Parathyroid adenoma (tissue), 2 donors: ENCODE data around the gene ENAH.

Experiments
- H2AFZ ChIP-seq: fragments of 300-600 bp; sonication (generic); one replicate; pipeline ENCODE4 v1.7.0; 2017; ENCODE audit warnings: antibody characterized with exemption, mild to moderate bottlenecking
- H3K27ac ChIP-seq: fragments of 300-600 bp; sonication (generic); one replicate; pipeline ENCODE4 v1.7.0; 2017
- H3K27me3 ChIP-seq: fragments of 300-600 bp; sonication (generic); one replicate; pipeline ENCODE4 v1.7.0; 2017; ENCODE audit warnings: low read length; ENCODE audit not compliant: control insufficient read depth, insufficient read depth
- H3K36me3 ChIP-seq: fragments of 300-600 bp; sonication (generic); one replicate; pipeline ENCODE4 v1.7.0; 2017; ENCODE audit warnings: low read length; ENCODE audit not compliant: control insufficient read depth, insufficient read depth
- H3K4me1 ChIP-seq: fragments of 300-600 bp; sonication (generic); one replicate; pipeline ENCODE4 v1.7.0; 2017; ENCODE audit warnings: control low read depth
- H3K4me2 ChIP-seq: fragments of 300-600 bp; sonication (generic); one replicate; pipeline ENCODE4 v1.7.0; 2017; ENCODE audit warnings: low read length
- H3K4me3 ChIP-seq: fragments of 300-600 bp; sonication (generic); one replicate; pipeline ENCODE4 v1.7.0; 2017; ENCODE audit warnings: low read depth, low read length
- H3K79me2 ChIP-seq: fragments of 300-600 bp; sonication (generic); one replicate; pipeline ENCODE4 v1.7.0; 2017; ENCODE audit warnings: control low read depth
- H3K9ac ChIP-seq: fragments of 300-600 bp; sonication (generic); one replicate; pipeline ENCODE4 v1.7.0; 2017; ENCODE audit warnings: mild to moderate bottlenecking
- H3K9me3 ChIP-seq: fragments of 300-600 bp; sonication (generic); one replicate; pipeline ENCODE4 v1.7.0; 2017; ENCODE audit warnings: low read length; ENCODE audit not compliant: control insufficient read depth
- TF ChIP-seq, protein P1 (sequence below): fragments of 300-600 bp; sonication (generic); IDR thresholded peaks from one replicate; pipeline ENCODE4 v1.7.0; 2017; ENCODE audit warnings: antibody characterized with exemption, mild to moderate bottlenecking
- donor health status: primary hyperparathyroidism.

Gene ENAH

DNA sequence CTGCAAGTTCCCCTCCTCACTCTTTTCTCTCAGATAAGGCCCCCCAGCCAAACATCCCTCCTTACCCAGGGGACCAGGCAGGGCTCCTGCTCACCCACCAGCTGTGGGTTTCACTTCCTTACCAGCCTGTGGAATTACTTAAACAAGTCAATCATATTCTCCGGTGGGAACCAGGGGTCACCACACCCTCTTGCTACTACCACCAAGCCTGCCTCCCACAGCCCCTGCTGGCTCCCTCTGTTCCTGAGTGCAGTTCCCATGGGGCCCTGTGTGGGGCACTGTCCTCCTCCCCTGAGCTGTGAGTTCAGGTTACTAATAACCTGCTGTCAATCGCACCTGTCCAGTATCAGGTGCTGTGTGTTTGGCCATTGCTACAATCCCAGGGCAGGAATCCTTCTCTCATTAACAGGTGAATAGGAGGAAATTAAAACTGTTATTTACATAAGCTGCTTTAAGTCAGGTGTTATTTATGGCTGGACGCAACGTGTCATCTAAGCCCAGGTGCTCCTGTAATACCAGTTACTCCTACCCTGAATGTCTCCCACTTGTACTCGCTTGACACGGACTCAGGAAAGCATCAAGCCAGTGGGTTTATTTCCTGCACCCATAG is 172.0 kb downstream of the ENAH start:
- Histone ChIP-seq H3K9ac (no peak overlapping the region), H3K79me2 (no peaks in the 10 kb centered on the region), H3K27ac (no peak overlapping the region), H2AFZ (no peak overlapping the region), H3K4me1 (no peaks in the 10 kb centered on the region), H3K4me3 (no peak overlapping the region), H3K9me3 (no peaks in the 10 kb centered on the region), H3K27me3 (no peaks in the 10 kb centered on the region), H3K4me2 (no peak overlapping the region), H3K36me3 (no peaks in the 10 kb centered on the region)
- TF ChIP-seq, protein P1, sequence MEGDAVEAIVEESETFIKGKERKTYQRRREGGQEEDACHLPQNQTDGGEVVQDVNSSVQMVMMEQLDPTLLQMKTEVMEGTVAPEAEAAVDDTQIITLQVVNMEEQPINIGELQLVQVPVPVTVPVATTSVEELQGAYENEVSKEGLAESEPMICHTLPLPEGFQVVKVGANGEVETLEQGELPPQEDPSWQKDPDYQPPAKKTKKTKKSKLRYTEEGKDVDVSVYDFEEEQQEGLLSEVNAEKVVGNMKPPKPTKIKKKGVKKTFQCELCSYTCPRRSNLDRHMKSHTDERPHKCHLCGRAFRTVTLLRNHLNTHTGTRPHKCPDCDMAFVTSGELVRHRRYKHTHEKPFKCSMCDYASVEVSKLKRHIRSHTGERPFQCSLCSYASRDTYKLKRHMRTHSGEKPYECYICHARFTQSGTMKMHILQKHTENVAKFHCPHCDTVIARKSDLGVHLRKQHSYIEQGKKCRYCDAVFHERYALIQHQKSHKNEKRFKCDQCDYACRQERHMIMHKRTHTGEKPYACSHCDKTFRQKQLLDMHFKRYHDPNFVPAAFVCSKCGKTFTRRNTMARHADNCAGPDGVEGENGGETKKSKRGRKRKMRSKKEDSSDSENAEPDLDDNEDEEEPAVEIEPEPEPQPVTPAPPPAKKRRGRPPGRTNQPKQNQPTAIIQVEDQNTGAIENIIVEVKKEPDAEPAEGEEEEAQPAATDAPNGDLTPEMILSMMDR: no peak

DNA sequence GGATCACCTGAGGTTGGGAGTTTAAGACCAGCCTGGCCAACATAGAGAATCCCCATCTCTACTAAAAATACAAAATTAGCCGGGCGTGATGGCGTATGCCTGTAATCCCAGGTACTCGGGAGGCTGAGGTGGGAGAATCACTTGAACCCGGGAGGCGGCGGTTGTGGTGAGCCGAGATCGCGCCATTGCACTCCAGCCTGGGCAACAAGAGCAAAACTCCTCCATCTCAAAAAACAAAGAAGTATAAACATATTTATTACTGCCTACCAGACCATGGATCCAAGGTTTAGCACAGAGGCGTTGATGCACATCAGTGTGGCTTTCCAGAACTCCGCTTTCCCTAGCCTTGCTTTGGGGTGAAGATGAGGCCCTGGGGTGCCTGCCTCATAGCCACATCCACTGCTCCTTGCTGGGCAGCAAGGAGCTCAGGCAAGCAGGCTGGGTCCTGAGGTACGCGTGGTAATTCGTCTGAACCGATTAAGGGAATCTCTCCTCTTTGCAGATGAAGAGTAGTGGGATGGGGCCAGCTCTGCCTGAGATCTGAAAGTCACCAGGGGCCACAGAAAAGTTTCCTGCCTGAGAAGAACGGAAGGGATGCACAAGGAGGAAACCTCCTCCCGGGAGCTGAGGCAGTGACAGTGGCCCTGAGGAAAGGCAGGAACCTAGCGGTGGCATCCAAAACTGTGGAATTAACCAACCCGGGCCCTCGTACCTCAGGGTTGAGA is 172.8 kb downstream of the ENAH start:
- Histone ChIP-seq H3K9ac (no peak overlapping the region), H2AFZ (no peak overlapping the region), H3K4me3 (no peak overlapping the region), H3K4me2 (no peak overlapping the region), H3K27ac (no peak overlapping the region), H3K9me3 (no peaks in the 10 kb centered on the region), H3K27me3 (no peaks in the 10 kb centered on the region), H3K79me2 (no peaks in the 10 kb centered on the region), H3K4me1 (no peaks in the 10 kb centered on the region), H3K36me3 (no peaks in the 10 kb centered on the region)
- TF ChIP-seq, protein P1: no peak

DNA sequence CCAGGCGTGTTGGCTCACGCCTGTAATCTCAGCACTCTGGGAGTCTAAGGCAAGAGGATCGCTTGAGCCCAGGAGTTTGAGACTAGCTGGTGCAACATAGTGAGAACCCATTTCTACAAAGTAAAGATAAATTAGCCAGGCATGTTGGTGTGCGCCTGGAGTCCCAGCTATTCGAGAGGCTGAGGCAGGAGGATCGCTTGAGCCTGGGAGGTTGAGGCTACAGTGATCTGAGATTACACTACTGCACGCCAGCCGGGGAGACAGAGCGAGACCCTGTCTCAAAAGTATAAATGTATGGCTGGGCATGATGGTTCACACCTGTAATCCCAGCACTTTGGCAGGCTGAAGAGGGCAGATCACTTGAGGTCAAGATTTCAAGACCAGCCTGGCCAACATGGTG is 173.6 kb downstream of the ENAH start:
- Histone ChIP-seq H2AFZ (no peak overlapping the region), H3K4me2 (no peak overlapping the region), H3K27me3 (no peaks in the 10 kb centered on the region), H3K4me1 (no peaks in the 10 kb centered on the region), H3K79me2 (no peaks in the 10 kb centered on the region), H3K4me3 (no peak overlapping the region), H3K36me3 (no peaks in the 10 kb centered on the region), H3K27ac (no peak overlapping the region), H3K9ac (no peak overlapping the region), H3K9me3 (no peaks in the 10 kb centered on the region)
- TF ChIP-seq, protein P1: no peak

DNA sequence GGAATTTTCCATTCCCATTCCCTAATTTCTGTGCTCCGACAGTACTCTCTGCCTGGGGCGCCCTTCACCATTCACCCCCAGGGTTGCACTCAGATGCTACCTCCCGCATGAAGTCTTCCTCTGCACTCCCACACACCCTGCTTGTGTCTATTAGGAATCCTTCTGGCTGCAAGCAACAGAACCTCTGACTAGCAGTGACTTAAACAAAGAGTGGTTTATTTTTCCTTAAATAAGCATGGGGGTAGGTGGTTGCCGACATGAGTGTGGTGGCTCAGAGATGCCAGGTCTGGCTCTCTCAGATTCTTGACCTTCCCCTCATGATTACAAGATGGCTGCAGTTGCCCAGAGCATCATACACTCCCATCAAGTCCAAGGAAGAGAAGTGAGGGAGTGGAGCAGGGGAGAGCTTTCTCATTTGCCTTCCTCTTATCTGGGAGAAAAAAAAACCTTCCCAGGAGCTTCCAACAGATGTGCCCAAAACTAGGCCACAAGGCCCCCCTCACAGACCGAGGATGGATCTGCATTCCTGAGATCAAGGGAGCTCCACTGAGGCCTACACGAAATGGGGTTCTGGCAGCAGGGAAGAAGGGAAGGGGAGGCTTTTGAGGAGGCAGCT is 175.5 kb downstream of the ENAH start:
- Histone ChIP-seq H3K4me3 (no peak overlapping the region), H3K4me1 (no peaks in the 10 kb centered on the region), H3K27me3 (no peaks in the 10 kb centered on the region), H3K9me3 (no peaks in the 10 kb centered on the region), H3K9ac (no peak overlapping the region), H3K27ac (no peak overlapping the region), H3K4me2 (no peak overlapping the region), H3K36me3 (no peaks in the 10 kb centered on the region), H2AFZ (no peak overlapping the region), H3K79me2 (no peaks in the 10 kb centered on the region)
- TF ChIP-seq, protein P1: no peak
